ENCODE data around the gene PHF11.
"Not testable (repeated sequence)": the region's sequence is repeated elsewhere in the genome, so short reads cannot be mapped to it uniquely, and the experiment has no call there.

The PHF11 gene

DNA sequence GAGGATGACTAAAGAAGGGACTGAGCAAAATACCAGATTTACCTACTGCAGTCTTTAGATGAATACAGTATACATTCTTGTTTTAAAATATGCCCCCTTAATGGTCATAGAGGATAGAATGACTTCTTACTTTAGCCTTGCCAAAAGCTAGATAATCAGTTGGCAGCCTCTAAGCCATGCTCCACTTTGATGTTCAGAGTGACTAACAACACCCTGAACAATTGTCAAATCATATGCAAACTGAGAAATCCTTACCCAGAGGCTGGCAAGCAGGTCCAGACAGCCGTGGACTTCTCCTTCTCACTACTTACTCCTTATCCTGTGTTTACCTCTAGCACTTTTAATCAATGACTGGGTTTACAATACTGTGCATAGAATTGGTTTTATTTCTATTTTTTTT is 23.6 kb upstream of the PHF11 start:
- no peak for ATAC-seq (ENCODE audit: low read depth)
- Histone ChIP-seq H3K4me3 (ENCODE audit: severe bottlenecking) (no peak overlapping the region), H3K9me3 (ENCODE audit: severe bottlenecking) (no peaks in the 10 kb centered on the region), H3K27me3 (ENCODE audit: insufficient read depth, poor library complexity, severe bottlenecking) (no peaks in the 10 kb centered on the region), H3K4me1 (ENCODE audit: insufficient read depth, poor library complexity, severe bottlenecking) (no peaks in the 10 kb centered on the region), H3K36me3 (ENCODE audit: low read depth) (peaks cover 24% of the 10 kb centered on the region), H3K27ac (ENCODE audit: poor library complexity, severe bottlenecking) (no peak overlapping the region)
- DNase-seq (ENCODE audit: low spot score) = no peak
- TF ChIP-seq, protein P1, sequence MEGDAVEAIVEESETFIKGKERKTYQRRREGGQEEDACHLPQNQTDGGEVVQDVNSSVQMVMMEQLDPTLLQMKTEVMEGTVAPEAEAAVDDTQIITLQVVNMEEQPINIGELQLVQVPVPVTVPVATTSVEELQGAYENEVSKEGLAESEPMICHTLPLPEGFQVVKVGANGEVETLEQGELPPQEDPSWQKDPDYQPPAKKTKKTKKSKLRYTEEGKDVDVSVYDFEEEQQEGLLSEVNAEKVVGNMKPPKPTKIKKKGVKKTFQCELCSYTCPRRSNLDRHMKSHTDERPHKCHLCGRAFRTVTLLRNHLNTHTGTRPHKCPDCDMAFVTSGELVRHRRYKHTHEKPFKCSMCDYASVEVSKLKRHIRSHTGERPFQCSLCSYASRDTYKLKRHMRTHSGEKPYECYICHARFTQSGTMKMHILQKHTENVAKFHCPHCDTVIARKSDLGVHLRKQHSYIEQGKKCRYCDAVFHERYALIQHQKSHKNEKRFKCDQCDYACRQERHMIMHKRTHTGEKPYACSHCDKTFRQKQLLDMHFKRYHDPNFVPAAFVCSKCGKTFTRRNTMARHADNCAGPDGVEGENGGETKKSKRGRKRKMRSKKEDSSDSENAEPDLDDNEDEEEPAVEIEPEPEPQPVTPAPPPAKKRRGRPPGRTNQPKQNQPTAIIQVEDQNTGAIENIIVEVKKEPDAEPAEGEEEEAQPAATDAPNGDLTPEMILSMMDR (IDR thresholded peaks at IDR 0.05; ENCODE audit: poor library complexity, severe bottlenecking) = no peak

DNA sequence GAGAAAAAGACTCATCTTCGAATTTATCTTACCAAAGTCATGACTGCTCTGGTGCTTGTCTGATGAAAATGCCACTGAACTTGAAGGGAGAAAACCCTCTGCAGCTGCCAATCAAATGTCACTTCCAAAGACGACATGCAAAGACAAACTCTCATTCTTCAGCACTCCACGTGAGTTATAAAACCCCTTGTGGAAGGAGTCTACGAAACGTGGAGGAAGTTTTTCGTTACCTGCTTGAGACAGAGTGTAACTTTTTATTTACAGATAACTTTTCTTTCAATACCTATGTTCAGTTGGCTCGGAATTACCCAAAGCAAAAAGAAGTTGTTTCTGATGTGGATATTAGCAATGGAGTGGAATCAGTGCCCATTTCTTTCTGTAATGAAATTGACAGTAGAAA is 19.2 kb upstream of the PHF11 start:
- H3K9me3 ChIP-seq (ENCODE audit: severe bottlenecking) = no peaks in the 10 kb centered on the region
- TF ChIP-seq, protein P1 (IDR thresholded peaks at IDR 0.05; ENCODE audit: poor library complexity, severe bottlenecking) = no peak
- DNase-seq (ENCODE audit: low spot score) = no peak
- ATAC-seq (ENCODE audit: low read depth) = no peak
- H3K4me1 ChIP-seq (ENCODE audit: insufficient read depth, poor library complexity, severe bottlenecking) = no peaks in the 10 kb centered on the region
- no peak overlapping the region for H3K27ac ChIP-seq (ENCODE audit: poor library complexity, severe bottlenecking)
- H3K27me3 ChIP-seq (ENCODE audit: insufficient read depth, poor library complexity, severe bottlenecking) = no peaks in the 10 kb centered on the region
- no peak overlapping the region for H3K4me3 ChIP-seq (ENCODE audit: severe bottlenecking)
- peaks cover 28% of the 10 kb centered on the region for H3K36me3 ChIP-seq (ENCODE audit: low read depth)

DNA sequence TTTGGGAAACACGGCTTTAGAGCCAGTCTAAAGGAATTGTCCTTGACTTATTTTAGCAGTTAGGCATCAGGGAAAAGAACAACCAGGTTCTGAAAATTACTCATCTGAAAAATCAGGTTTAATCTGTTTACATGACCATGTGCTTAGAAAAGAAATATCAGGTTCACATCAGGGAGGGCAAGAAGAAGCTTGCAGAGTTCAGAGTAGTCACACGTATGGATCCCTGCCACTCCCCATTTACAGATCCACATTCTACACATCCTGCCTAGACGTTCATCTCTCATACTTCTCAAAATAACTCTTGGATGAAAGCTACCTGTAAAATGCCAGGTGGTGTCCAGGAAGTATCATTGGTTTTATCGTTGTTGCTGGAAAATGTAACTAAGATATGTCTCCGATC is 14.0 kb upstream of the PHF11 start:
- TF ChIP-seq, protein P1 (IDR thresholded peaks at IDR 0.05; ENCODE audit: poor library complexity, severe bottlenecking) = no peak

DNA sequence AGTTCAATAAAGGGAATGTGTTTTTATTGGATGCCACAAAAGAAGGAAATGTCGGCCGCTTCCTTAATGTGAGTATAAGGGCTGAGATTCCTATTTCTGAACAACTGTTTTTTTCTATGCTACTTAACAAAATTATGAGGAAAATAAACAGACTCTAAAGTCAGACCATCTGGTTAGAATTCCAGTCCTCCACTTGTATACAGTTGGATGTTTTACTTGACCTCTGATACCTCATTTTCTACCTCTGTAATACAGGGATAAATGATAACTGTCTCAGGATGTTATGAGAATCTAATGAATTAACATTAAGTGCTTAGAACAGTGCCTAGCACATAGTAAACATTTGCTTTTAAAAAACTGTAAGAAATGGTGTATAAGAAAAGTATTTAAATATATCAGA is 7.2 kb upstream of the PHF11 start:
- Histone ChIP-seq H3K4me1 (ENCODE audit: insufficient read depth, poor library complexity, severe bottlenecking) (no peaks in the 10 kb centered on the region), H3K27ac (ENCODE audit: poor library complexity, severe bottlenecking) (no peak overlapping the region), H3K4me3 (ENCODE audit: severe bottlenecking) (no peak overlapping the region), H3K36me3 (ENCODE audit: low read depth) (peaks cover 6% of the 10 kb centered on the region), H3K27me3 (ENCODE audit: insufficient read depth, poor library complexity, severe bottlenecking) (no peaks in the 10 kb centered on the region), H3K9me3 (ENCODE audit: severe bottlenecking) (no peaks in the 10 kb centered on the region)
- TF ChIP-seq, protein P1 (IDR thresholded peaks at IDR 0.05; ENCODE audit: poor library complexity, severe bottlenecking) = no peak
- DNase-seq (ENCODE audit: low spot score) (no peak), ATAC-seq (ENCODE audit: low read depth) (no peak)

More for the DNA sequence above, 14.0 kb upstream of the PHF11 start:
- Histone ChIP-seq H3K27ac (ENCODE audit: poor library complexity, severe bottlenecking) (no peak overlapping the region), H3K9me3 (ENCODE audit: severe bottlenecking) (no peaks in the 10 kb centered on the region), H3K4me1 (ENCODE audit: insufficient read depth, poor library complexity, severe bottlenecking) (no peaks in the 10 kb centered on the region), H3K4me3 (ENCODE audit: severe bottlenecking) (no peak overlapping the region), H3K36me3 (ENCODE audit: low read depth) (peaks cover 23% of the 10 kb centered on the region), H3K27me3 (ENCODE audit: insufficient read depth, poor library complexity, severe bottlenecking) (no peaks in the 10 kb centered on the region)
- DNase-seq (ENCODE audit: low spot score) = no peak
- peak; percentile 51 for ATAC-seq (ENCODE audit: low read depth)

DNA sequence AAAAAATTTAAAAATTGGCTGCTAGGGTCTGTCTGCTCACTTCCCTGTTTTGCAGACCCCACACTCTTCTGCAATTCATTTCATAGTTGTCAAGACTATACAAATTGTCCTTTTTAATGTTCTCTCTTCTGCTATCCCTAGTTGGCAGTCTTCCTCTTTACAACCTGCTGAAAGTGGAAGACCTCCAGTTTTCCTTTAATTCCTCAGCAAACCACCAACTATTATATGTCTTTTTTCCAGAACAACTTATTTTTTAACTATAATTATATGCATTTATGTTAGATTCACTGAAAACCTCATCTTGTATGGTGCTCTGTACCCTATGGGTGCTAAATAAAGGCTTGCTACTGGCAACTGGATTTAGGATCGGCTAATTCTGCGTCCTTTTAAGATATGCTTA is 1.1 kb upstream of the PHF11 start:
- DNase-seq (ENCODE audit: low spot score) = no peak
- Histone ChIP-seq H3K4me3 (ENCODE audit: severe bottlenecking) (peak overlapping the region; percentile 53), H3K27ac (ENCODE audit: poor library complexity, severe bottlenecking) (peak overlapping the region; percentile 74)

DNA sequence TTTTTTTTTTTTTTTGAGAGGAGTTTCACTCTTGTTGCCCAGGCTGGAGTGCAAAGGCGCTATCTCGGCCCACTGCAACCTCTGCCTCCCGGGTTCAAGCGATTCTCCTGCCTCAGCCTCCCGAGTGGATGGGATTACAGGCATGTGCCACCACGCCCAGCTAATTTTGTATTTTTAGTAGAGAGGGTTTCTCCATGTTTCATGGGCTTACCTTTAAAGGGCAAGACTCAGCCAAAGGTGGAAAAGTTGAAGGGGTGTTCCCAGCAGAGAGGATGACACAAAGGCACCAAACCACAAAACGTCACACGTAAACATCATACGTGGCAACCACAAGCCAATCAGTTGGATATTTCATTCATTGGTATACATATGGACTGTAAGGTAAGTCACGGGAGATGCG is 1.1 kb downstream of the PHF11 start:
- not testable (repeated sequence) for H3K4me1 ChIP-seq (ENCODE audit: insufficient read depth, poor library complexity, severe bottlenecking); H3K27me3 ChIP-seq (ENCODE audit: insufficient read depth, poor library complexity, severe bottlenecking); H3K9me3 ChIP-seq (ENCODE audit: severe bottlenecking); ATAC-seq (ENCODE audit: low read depth); DNase-seq (ENCODE audit: low spot score); H3K36me3 ChIP-seq (ENCODE audit: low read depth); H3K4me3 ChIP-seq (ENCODE audit: severe bottlenecking)
- peak overlapping the region; percentile 74 for H3K27ac ChIP-seq (ENCODE audit: poor library complexity, severe bottlenecking)

More for the DNA sequence above, 1.1 kb upstream of the PHF11 start:
- no peak for ATAC-seq (ENCODE audit: low read depth)
- Histone ChIP-seq H3K4me1 (ENCODE audit: insufficient read depth, poor library complexity, severe bottlenecking) (peaks cover 3% of the 10 kb centered on the region), H3K36me3 (ENCODE audit: low read depth) (no peaks in the 10 kb centered on the region; the same call in 1 of the 2 replicates), H3K27me3 (ENCODE audit: insufficient read depth, poor library complexity, severe bottlenecking) (no peaks in the 10 kb centered on the region), H3K9me3 (ENCODE audit: severe bottlenecking) (no peaks in the 10 kb centered on the region)
- TF ChIP-seq, protein P1 (IDR thresholded peaks at IDR 0.05; ENCODE audit: poor library complexity, severe bottlenecking) = no peak

All from RWPE2 (cell line).